ENCODE measurements around the gene KIAA1191.

DNA sequence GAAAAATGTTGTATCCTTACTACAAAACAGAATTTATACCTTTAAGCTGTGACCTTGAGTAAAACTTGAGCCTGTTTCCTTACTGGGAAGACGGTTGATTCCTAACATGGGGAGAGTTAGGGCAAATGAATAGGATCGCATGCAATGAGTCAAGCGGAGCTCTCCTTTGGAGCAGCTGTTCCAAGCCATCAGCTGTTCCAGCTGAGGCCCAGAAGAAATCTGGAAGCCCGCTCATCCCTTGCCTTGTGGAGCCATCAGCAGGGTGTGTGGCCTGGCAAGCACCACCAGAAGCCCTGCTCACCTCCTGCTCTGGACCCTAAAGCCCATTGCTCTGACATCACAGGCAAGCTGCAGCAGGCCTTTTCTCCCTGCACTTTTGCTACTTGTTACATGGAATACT is 8.0 kb downstream of the KIAA1191 start:
- TF ChIP-seq RARB (CRISPR knock-in tag; IDR thresholded peaks at IDR 0.05) (no peak), ZNF565 (CRISPR knock-in tag; conservative IDR thresholded peaks at IDR 0.05; ENCODE audit: low read depth) (no peak), PPARA (CRISPR knock-in tag; IDR thresholded peaks at IDR 0.05; ENCODE audit: borderline replicate concordance) (no peak), ESRRG (CRISPR knock-in tag; IDR thresholded peaks at IDR 0.05) (no peak), GLIS3 (CRISPR knock-in tag; IDR thresholded peaks at IDR 0.05) (no peak), OSR1 (CRISPR knock-in tag; IDR thresholded peaks at IDR 0.05) (no peak)
- TF ChIP-seq, protein P1, sequence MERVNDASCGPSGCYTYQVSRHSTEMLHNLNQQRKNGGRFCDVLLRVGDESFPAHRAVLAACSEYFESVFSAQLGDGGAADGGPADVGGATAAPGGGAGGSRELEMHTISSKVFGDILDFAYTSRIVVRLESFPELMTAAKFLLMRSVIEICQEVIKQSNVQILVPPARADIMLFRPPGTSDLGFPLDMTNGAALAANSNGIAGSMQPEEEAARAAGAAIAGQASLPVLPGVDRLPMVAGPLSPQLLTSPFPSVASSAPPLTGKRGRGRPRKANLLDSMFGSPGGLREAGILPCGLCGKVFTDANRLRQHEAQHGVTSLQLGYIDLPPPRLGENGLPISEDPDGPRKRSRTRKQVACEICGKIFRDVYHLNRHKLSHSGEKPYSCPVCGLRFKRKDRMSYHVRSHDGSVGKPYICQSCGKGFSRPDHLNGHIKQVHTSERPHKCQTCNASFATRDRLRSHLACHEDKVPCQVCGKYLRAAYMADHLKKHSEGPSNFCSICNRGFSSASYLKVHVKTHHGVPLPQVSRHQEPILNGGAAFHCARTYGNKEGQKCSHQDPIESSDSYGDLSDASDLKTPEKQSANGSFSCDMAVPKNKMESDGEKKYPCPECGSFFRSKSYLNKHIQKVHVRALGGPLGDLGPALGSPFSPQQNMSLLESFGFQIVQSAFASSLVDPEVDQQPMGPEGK (CRISPR knock-in tag; IDR thresholded peaks at IDR 0.05; ENCODE audit: borderline replicate concordance), result no peak
